Measurements from ENCODE around the gene CCDC175. TPM values are rescaled to one million over a fixed set of nuclear protein-coding genes. Genes with fewer than 3 reads are reported as not detected.

CCDC175 gene
- polyA plus RNA-seq, 2 of the 4 experiments (the other 2 are of a cell fraction) = not detected

GRCh38 chr14:59481407-59481806 is 95.2 kb downstream of the CCDC175 start:
- no peak for FAIRE-seq
- peak overlapping the region; percentile 98 for H3K27ac ChIP-seq
- 77% methylated on average over 2 of the region's 2 CpGs for WGBS (ENCODE audit: missing lambda C conversion rate)

GRCh38 chr14:59480166-59480565 is 96.4 kb downstream of the CCDC175 start:
- TF ChIP-seq E2F6 (IDR thresholded peaks at IDR 0.05; ENCODE audit: borderline replicate concordance, low read depth) (no peak), ZC3H11A (IDR thresholded peaks at IDR 0.05) (no peak), PHF8 (IDR thresholded peaks at IDR 0.05; ENCODE audit: borderline replicate concordance, low read depth) (no peak), CBX8 (IDR thresholded peaks at IDR 0.05) (no peak), CBX2 (IDR thresholded peaks at IDR 0.05; ENCODE audit: borderline replicate concordance, low read depth) (no peak), KDM5A (IDR thresholded peaks at IDR 0.05) (no peak), ZSCAN20 (CRISPR knock-in tag; IDR thresholded peaks at IDR 0.05) (no peak), TFCP2L1 (CRISPR knock-in tag; IDR thresholded peaks at IDR 0.05) (no peak), JUNB (IDR thresholded peaks at IDR 0.05) (no peak), RCOR1 (IDR thresholded peaks at IDR 0.05; ENCODE audit: low read depth, low read length) (no peak), SMC3 (IDR thresholded peaks at IDR 0.05) (no peak), HES2 (IDR thresholded peaks at IDR 0.05) (no peak), HMGXB4 (CRISPR knock-in tag; IDR thresholded peaks at IDR 0.05; ENCODE audit: borderline replicate concordance) (no peak), HOXA7 (CRISPR knock-in tag; IDR thresholded peaks at IDR 0.05) (no peak), RAD21 (conservative IDR thresholded peaks at IDR 0.05 in 1 of 2, IDR thresholded peaks at IDR 0.05 in 1 of 2) (no peak), CEBPB (IDR thresholded peaks at IDR 0.05) (no peak)
- Histone ChIP-seq H3K4me2 (peak overlapping the region; percentile 78), H3K4me1 (peaks cover 58% of the 10 kb centered on the region), H3K27ac (peak overlapping the region; percentile 98; a peak in 5 of 6 replicates), H3K4me3 (peak overlapping the region; percentile 82; the same call in 2 of the 3 replicates), H3K9me3 (no peaks in the 10 kb centered on the region)
- WGBS (ENCODE audit: missing lambda C conversion rate) = 35% methylated on average over 1 of the region's 1 CpG
- ChIA-PET POLR2A (no interaction called here), CTCF (interaction anchor here (0.8 kb wide), 1 partner anchor 97 kb away, joined by 4 read pairs; the partner anchor contains the start of gene CCDC175)
- DNase-seq (ENCODE audit: low read depth in 1 of 2, low spot score in 1 of 2) = no peak
- FAIRE-seq = no peak
- no peak for ATAC-seq

More at GRCh38 chr14:59481407-59481806, 95.2 kb downstream of the CCDC175 start:
- DNase-seq (ENCODE audit: low read depth in 1 of 2, low spot score in 1 of 2) = no peak
- Histone ChIP-seq H3K4me3 (peak overlapping the region; percentile 82), H3K4me1 (peaks cover 56% of the 10 kb centered on the region), H3K4me2 (peak overlapping the region; percentile 78), H3K9me3 (no peaks in the 10 kb centered on the region)
- ChIA-PET POLR2A (no interaction called here), CTCF (interaction anchor here (0.7 to 1.1 kb wide), 3 partner anchors 11 to 1080 kb away, joined by 3 to 6 read pairs (median 3); no protein-coding TSS in a partner anchor)
- TF ChIP-seq SREBF2 (IDR thresholded peaks at IDR 0.05) = no peak
- TF ChIP-seq CHD2 (IDR thresholded peaks at IDR 0.05; ENCODE audit: low read length, partially characterized antibody) = no peak
- no peak for ATAC-seq

GRCh38 chr14:59478540-59478939 is 98.1 kb downstream of the CCDC175 start:
- Histone ChIP-seq H3K4me3 (no peak overlapping the region), H3K4me1 (peaks cover 74% of the 10 kb centered on the region), H3K4me2 (0 out of 3 replicates have a peak overlapping the region, but pooled peaks have one; percentile 6), H3K9me3 (no peaks in the 10 kb centered on the region), H3K27ac (no peak overlapping the region)
- no peak for FAIRE-seq
- DNase-seq (ENCODE audit: low read depth in 1 of 2, low spot score in 1 of 2) = no peak
- no peak for ATAC-seq
- TF ChIP-seq ZFP36 (IDR thresholded peaks at IDR 0.05; ENCODE audit: borderline replicate concordance, partially characterized antibody) (no peak), HDAC2 (IDR thresholded peaks at IDR 0.05) (0 out of 2 replicates have a peak, but pooled peaks have one; percentile 30)
- CTCF ChIA-PET = interaction anchor here (2.0 kb wide), 1 partner anchor 10 kb away, joined by 9 read pairs; no protein-coding TSS in a partner anchor
- 93% methylated on average over 3 of the region's 3 CpGs for WGBS (ENCODE audit: missing lambda C conversion rate)
- POLR2A ChIA-PET = no interaction called here
